Colonic mucosa (tissue), 4 donors: ENCODE results near the gene UBE2F. TPM values are rescaled to one million over a fixed set of nuclear protein-coding genes. Genes with fewer than 3 reads are reported as not detected.
"Not testable (repeated sequence)": the region's sequence is repeated elsewhere in the genome, so short reads cannot be mapped to it uniquely, and the experiment has no call there.

Experiments used
- DNase-seq: peaks from one replicate; pipeline ENCODE4 v3.0.0-alpha.2; 2020
- H3K27ac ChIP-seq: fragments of 200-600 bp; one replicate; pipeline ENCODE4 v1.8.0; 2021
- H3K27me3 ChIP-seq: fragments of 200-600 bp; one replicate; pipeline ENCODE4 v1.8.0; 2021
- H3K36me3 ChIP-seq: fragments of 200-600 bp; one replicate; pipeline ENCODE4 v1.8.0; 2021
- H3K4me1 ChIP-seq: fragments of 200-600 bp; one replicate; pipeline ENCODE4 v1.8.0; 2021; ENCODE audit warnings: mild to moderate bottlenecking
- H3K4me3 ChIP-seq: fragments of 200-600 bp; one replicate; pipeline ENCODE4 v1.8.0; 2021
- H3K9ac ChIP-seq, 2 donors: one replicate each; pipeline ENCODE4 v1.7.0; 2013; ENCODE audit warnings: control low read depth in 2 of 2, low read depth in 2 of 2, low read length in 2 of 2
- H3K9me3 ChIP-seq: fragments of 200-600 bp; one replicate; pipeline ENCODE4 v1.8.0; 2021
- intact Hi-C: fragments of 100-400 bp; cut with DNase I; formaldehyde crosslinking; loops from one replicate; pipeline ENCODE4 v1.14.1; 2022
- total RNA-seq, 2 donors: library from RNA; stranded (reverse); fragmentation: NEBNext Ultra II Directional in 1 of 2; extraction: Animal tissue kit (Norgen Biotek cat#: 25700) in 1 of 2; gene quantifications; one replicate each; pipeline ENCODE4 v1.2.1, GENCODE V29; 2021
- TF ChIP-seq, protein P1 (sequence below): fragments of 200-600 bp; IDR thresholded peaks from one replicate; pipeline ENCODE4 v1.8.0; 2022; ENCODE audit warnings: antibody characterized with exemption, mild to moderate bottlenecking
- donor health status: healthy.
- donor health status: DM: no; HTN: no; CAD: no.
- donor health status: DM: no; HTN: no; CAD: no.

UBE2F gene
- total RNA-seq, 2 donors from 2014 or later: 51.8 to 54.7 TPM

DNA sequence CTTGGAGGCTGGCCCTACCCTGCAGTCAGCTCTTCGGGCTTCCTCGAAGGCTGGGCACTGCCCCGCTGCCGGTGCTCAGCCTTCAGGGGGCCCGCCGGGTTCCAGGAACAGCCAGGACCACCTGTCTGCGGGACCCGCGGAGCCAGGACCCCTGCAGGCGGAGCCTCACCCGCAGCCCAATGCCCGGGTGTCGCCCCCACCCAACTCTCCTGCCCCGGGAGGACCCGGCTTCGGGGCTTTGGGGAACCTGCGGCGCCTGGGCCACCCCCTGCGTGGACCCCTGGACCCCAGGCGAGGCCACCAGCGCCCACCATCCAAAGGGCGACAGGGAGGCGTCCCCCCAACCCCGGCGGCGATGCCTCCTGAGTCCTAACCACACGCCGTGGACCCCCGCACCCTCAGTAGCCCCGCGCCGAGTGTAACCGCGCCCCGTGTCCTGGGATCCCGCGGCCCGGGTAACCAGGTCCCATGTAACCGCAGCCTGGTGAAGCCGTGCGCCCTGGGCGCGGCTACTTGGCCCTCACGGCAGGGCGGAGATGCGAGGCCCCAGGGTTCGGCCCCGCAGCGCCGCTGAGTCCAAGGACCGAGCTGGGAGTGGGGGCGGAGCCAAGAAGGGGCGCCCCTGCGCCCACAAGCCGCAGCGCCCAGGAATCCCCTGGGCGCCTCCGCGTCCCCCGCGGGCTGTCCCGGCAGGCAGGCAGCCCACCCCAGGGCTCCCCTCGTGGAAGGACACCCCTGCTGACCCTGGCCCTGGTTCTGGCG is 11.0 kb upstream of the UBE2F start:
- intact Hi-C loops: no loop called here
- TF ChIP-seq, protein P1, sequence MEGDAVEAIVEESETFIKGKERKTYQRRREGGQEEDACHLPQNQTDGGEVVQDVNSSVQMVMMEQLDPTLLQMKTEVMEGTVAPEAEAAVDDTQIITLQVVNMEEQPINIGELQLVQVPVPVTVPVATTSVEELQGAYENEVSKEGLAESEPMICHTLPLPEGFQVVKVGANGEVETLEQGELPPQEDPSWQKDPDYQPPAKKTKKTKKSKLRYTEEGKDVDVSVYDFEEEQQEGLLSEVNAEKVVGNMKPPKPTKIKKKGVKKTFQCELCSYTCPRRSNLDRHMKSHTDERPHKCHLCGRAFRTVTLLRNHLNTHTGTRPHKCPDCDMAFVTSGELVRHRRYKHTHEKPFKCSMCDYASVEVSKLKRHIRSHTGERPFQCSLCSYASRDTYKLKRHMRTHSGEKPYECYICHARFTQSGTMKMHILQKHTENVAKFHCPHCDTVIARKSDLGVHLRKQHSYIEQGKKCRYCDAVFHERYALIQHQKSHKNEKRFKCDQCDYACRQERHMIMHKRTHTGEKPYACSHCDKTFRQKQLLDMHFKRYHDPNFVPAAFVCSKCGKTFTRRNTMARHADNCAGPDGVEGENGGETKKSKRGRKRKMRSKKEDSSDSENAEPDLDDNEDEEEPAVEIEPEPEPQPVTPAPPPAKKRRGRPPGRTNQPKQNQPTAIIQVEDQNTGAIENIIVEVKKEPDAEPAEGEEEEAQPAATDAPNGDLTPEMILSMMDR: no peak
- Histone ChIP-seq H3K9ac (no peak overlapping the region), H3K9me3 (no peaks in the 10 kb centered on the region), H3K27me3 (peaks cover 15% of the 10 kb centered on the region), H3K36me3 (no peaks in the 10 kb centered on the region), H3K4me1 (no peaks in the 10 kb centered on the region), H3K27ac (no peak overlapping the region), H3K4me3 (no peak overlapping the region)
- no peak for DNase-seq

DNA sequence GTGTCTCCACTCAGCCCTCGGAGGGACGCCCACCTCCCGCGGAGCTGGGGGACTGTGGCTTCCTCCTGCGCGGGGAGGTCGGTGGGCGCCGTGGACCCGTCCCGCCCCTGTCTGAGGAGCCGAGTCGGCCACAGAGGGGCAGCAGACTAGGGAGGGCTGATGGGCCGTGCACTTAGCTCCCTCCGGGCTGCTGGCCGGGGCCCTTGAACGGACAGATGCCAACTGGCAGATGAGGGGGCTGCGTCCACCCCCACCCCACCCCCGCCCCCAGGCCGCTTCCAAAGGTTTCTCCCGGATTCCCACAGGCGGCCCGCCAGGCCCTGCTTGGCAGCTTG is 10.4 kb upstream of the UBE2F start:
- Histone ChIP-seq H3K27me3 (peaks cover 15% of the 10 kb centered on the region), H3K4me3 (no peak overlapping the region), H3K4me1 (no peaks in the 10 kb centered on the region), H3K9ac (no peak overlapping the region), H3K9me3 (no peaks in the 10 kb centered on the region), H3K27ac (no peak overlapping the region), H3K36me3 (no peaks in the 10 kb centered on the region)
- no peak for DNase-seq
- TF ChIP-seq, protein P1: no peak
- intact Hi-C loops: no loop called here

DNA sequence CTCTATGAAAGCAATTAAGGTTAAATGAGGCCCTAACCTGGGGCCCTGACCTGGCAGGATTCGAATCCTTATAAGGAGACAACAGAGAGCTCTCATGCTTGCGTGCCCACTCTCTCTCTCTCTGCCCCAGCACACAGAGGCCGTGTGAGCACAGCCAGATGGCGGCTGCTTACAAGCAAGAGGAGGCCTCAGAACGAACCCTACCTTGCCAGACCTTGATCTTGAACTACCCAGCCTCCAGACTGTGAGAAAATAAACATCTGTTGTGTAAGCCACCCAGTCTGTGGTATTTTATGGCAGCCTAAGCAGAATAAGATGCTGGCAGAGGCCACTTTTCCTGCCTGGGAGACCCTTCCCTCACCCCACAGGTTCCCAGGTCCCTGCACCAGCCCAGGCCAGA is 5.2 kb upstream of the UBE2F start:
- Histone ChIP-seq H3K4me1 (no peaks in the 10 kb centered on the region), H3K4me3 (no peak overlapping the region), H3K27ac (no peak overlapping the region), H3K27me3 (no peaks in the 10 kb centered on the region), H3K9me3 (peaks cover 3% of the 10 kb centered on the region), H3K9ac (no peak overlapping the region), H3K36me3 (no peaks in the 10 kb centered on the region)
- TF ChIP-seq, protein P1: no peak
- DNase-seq: no peak
- intact Hi-C loops: no loop called here

DNA sequence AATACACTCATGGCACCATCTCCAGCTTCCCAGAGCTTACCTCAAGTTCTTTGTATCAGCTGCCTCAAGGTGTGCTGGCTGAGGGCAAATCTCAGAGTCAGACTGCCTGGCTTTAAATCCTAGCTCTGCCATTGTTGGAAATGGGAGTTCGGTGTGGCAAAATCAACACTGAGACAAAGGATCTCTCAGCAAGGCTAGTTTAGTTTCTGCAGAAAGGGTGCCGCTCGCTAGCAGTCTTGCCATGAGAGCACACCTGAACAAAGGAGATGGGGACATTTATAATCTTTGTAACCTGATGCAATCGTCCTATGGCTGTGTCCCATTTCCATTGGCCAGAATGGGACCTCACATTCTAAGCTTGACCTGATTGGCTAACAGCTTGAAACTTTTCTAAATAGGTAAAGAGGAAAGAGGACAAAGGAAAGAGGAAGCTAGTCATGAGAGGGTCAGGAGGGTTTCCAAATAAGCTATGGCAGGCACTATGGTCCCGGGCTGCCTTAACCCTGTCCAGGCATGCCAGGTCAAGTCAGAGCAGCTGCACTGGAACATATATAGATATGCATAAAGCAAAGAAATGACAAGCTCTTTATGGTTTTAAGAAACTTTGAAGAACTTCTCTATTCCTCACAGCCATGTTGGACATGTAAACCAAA is 4.3 kb upstream of the UBE2F start:
- intact Hi-C loops: no loop called here
- DNase-seq: no peak
- Histone ChIP-seq H3K27ac (no peak overlapping the region), H3K9me3 (peaks cover 3% of the 10 kb centered on the region), H3K36me3 (no peaks in the 10 kb centered on the region), H3K4me3 (no peak overlapping the region), H3K27me3 (no peaks in the 10 kb centered on the region), H3K9ac (no peak overlapping the region), H3K4me1 (no peaks in the 10 kb centered on the region)
- TF ChIP-seq, protein P1: no peak

DNA sequence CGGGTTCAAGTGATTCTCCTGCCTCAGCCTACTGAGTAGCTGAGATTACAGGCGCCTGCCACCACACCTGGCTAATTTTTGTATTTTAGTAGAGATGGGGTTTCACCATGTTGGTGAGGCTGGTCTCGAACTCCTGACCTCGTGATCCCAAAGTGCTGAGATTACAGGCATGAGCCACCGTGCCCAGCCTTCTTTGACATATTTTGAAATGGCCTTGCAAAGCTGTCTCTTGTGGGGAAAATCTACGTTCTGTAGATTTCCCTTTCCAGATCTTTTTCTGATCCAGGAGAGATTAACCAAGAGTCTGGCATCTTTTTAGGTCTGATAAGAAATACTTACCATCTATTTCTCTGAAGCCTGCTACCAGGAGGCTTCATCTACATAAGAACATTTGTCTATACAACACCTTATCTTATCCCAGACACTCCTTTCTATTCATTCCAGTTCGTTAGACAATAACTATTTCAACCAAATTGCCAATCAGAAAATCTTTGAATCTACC is 3.3 kb upstream of the UBE2F start:
- H3K4me3 ChIP-seq, H3K9ac ChIP-seq, H3K9me3 ChIP-seq, H3K4me1 ChIP-seq, H3K36me3 ChIP-seq, intact Hi-C loops, H3K27me3 ChIP-seq, DNase-seq, H3K27ac ChIP-seq: not testable (repeated sequence)

DNA sequence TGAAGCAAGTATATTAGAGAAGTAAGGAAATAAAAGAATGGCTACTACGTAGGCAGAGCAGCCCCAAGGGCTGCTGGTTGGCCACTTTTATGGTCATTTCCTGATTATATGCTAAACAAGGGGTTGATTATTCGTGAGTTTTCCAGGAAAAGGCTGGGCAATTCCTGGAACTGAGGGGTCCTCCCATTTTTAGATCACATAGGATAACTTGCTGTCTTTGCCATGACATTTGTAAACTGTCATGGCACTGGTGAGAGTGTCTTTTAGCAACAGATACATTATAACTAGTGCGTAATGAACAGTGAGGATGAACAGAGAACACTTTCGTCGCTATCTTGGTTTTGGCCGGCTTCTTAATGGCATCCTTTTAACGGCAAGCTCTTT is 2.6 kb upstream of the UBE2F start:
- no peak overlapping the region for H3K27ac ChIP-seq
- no peak for DNase-seq
- intact Hi-C loops: no loop called here

More for the DNA sequence above, 2.6 kb upstream of the UBE2F start:
- Histone ChIP-seq H3K9ac (no peak overlapping the region), H3K4me3 (no peak overlapping the region), H3K9me3 (peaks cover 3% of the 10 kb centered on the region), H3K4me1 (peaks cover 9% of the 10 kb centered on the region), H3K27me3 (no peaks in the 10 kb centered on the region), H3K36me3 (no peaks in the 10 kb centered on the region)
- TF ChIP-seq, protein P1: no peak
